CD4-positive, alpha-beta T cell treated with Interferon alpha-2 for 1 hour (primary cell): Measurements from ENCODE around the gene MRFAP1.
"Not testable (repeated sequence)": the region's sequence is repeated elsewhere in the genome, so short reads cannot be mapped to it uniquely, and the experiment has no call there.

Experiments used
- DNase-seq, 2 donors: peaks; one replicate each; pipeline ENCODE4 v3.0.0-alpha.2; 2020 to 2022

Gene MRFAP1

DNA sequence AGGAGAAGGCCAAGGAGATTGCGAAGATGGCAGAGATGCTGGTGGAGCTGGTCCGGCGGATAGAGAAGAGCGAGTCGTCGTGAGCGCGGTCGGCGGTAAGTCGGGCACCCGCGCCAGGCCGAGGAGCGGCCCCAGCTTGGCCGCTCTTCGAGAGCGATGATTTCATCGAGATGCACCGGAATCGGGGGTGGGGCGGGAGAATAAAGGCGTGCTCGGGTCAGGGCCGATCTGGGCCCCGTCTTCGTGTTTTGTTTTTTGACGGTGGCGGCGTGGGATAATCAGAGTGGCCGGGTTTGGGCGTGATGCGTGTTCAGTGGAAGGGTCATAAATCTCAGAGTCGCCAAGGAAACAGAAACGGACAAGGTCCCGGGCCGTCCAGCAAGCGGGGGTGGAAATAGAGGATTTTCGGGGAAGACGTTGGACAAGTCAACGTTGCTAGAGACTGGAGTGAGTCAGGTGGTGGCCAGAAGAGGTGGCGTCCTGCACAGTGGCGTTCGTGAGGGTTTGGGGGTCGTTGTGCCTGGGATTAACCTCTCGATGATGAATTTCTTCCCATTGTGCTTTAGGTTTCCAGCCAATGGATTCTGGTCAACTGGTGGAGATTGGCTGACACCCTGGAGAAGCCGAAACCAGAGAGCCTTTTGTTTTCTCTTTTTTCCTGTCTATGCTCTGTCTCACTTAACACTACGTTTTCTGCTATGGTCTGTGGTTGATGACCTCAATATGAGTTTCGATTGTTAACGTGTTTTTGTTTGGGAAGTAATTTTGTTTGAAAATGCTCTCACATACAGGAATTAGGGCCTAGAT, 882 bp downstream of the MRFAP1 start:
- DNase-seq, result peak; percentile 53 to 79

- DNase-seq, result peak in 1 of 2 donors; percentile 22
These were observed 1.5 kb downstream of the MRFAP1 start for GRCh38 chr4:6641971-6642320.

DNA sequence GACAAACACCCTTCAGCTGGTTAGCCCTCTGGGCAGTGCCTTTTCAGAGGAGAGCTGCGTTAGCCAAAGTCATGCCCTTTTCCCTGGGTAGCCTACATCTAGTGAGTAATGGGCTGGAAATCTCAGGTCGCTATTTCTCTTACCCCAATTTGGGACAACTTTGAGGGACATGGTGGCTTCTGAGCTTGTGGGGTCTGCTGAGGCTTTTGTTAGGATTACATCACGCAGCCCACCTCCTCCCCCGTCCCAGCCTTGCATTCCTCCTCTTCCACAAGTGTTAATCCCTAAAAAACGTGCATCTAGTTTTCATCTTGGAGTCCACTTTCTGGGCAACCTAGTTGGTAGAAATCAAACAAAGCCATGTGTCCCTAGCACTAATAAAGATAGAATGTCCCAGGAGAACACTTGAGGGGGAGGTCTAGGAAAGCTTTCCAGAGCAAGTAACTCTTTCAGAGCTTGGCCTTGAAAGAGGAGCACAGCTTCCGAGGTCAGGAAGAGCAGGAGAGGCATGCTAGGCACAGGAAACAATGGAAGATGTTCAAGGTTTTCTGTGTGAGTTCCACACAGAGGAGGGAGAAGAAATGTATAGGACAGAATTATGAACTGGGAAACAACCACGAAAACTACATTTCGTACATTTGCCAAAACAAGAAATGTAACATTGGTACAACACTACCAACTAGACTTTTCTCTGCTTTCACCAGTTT, 2.8 kb downstream of the MRFAP1 start:
- no peak for DNase-seq

- no peak for DNase-seq
These were observed 4.5 kb downstream of the MRFAP1 start for GRCh38 chr4:6644792-6645530.

DNA sequence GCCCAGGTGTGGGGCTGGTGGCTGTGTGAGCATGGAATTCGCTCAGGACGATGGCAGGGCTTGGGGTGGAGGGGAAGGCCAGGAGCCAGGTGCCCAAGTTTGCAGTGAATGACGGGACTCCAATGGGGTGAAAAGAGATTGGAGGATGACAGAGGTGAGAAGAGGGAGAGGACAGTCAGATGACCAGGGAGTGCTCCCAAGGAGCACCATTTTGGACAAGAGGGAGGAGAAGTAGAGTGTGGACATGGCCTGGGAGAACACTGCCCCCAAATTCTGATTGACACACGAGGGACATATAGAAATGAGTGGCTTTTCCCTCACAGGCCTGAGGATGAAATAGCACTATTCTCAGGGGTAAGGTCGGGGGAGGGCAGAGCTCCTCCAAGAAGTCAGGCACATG, 6.7 kb downstream of the MRFAP1 start:
- DNase-seq, result no peak

DNA sequence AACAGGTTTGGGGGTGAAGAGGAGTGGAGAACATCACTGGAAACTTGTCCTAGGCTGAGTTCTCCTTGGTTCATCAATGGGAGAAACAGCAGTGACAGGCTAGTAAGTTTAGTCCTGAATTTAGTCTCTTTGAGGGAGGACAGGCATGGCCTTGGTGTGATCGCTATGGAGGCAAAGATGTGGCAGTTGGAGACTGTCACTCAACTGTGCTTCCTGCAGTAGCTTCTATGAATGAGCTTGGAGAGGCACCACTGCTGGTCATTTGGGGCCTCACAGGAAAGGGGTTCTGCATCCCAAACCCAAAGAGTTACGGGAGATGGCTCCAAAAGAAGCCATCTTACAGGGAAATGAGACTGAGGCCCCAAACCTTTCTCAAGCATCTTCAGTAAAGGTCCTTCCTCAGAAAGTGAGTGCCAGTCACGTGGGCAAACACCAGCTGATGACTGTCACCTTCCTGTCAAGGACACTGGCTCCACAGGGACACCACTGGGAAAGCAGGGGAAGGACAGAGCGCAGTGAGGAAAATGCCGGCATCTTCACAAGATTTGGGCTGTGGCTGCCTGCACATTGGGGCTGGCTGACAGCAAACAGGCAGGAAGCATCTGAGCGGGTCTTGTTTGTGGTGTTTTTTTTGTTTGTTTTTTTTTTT, 7.2 kb downstream of the MRFAP1 start:
- DNase-seq, result no peak

DNA sequence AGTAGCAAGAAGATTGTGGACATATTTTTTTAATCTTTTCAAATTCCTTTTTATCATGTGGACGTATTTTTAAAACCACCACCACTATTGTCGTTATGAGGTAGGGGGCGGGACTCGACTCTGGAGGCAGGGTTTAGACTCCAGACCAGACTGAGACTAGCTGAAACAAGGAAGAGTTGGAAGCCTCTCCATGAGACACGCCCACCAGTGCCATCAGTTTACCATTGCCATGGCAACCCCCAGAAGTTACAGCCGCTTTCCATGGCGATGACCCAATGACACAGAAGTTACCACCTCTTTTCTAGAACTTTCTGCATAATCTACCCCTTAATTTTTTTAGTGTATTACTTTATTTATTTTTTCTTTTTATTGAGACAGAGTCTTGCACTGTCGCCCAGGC, 8.7 kb downstream of the MRFAP1 start:
- no peak for DNase-seq

DNA sequence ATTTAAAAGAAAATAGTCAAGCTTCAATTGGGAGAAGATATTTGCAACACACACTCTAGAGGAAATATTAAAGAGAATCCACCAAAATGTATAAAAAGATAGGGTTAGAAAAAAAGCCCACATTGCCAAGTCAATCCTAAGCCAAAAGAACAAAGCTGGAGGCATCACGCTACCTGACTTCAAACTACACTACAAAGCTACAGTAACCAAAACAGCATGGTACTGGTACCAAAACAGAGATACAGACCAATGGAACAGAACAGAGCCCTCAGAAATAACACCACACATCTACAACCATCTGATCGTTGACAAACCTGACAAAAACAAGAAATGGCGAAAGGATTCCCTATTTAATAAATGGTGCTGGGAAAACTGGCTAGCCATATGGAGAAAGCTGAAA, 13.7 kb downstream of the MRFAP1 start:
- not testable (repeated sequence) for DNase-seq

GRCh38 chr4:6655291-6655690, 14.8 kb downstream of the MRFAP1 start:
- not testable (repeated sequence) for DNase-seq

GRCh38 chr4:6655924-6656323, 15.4 kb downstream of the MRFAP1 start:
- DNase-seq, result no peak

DNA sequence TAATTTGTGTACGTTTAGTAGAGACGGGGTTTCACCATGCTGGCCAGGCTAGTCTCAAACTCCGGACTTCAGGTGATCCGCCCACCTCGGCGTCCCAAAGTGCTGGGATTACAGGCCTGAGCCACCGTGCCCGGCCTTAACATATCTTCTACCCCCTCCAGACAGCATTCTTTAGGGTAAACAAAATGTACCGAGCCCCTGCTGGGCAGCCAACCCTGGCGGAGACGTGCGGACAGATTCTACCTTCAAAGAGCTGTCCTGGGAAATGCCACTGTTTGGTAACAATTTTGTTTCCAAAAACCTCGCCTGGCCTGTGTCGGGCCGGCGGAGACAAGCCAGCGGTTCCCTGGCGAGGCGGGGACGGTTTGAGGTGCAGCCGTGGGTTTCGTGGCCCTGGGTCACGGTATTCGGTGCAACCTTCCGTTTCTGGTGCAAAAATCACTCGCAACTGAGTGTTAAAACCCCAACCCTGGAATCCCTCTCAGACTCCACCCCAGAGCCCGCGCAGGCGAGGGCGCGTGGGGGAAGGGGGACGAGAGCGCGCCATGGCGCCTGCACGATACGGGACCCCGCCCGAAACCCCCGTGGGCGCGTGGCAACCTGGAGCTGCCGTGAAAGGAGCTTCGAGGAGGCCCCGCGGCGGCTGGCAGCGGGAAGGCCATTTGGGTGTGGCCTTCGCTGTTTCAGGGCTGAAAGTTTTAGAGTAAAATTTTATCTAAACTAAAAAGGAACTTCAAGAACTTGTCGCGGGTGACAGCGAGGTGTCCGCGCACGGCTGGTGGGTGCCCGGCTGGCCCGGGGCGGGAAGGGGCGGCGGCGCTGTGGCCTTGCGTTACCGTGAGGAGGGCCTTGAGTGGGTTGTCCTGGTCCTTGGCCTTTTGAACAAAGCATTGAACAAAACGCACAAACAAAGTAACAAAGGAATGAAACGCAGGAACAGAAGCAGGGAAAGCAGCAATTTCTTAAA, 17.0 kb downstream of the MRFAP1 start:
- DNase-seq, result no peak

GRCh38 chr4:6658209-6658595, 17.7 kb downstream of the MRFAP1 start:
- no peak for DNase-seq

- DNase-seq, result peak; percentile 43 to 70
These were observed 18.2 kb downstream of the MRFAP1 start for GRCh38 chr4:6658597-6659075.

- no peak for DNase-seq
These were observed 19.4 kb downstream of the MRFAP1 start for GRCh38 chr4:6659897-6660296.

DNA sequence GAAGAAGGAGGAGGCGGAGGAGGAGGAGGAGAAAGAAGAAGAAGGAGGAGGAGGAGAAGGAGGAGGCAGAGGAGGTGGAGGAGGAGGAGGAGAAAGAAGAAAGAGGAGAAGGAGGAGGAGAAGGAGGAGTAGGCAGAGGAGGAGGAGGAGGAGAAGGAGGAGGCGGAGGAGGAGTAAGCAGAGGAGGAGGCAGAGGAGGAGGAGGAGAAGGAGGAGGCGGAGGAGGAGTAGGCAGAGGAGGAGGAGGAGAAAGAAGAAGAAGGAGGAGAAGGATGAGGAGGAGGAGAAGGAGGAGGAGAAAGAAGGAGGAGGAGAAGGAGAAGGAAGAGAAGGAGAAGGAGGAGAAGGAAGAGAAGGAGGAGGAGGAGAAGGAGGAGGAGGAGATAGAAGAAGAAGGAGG, 19.9 kb downstream of the MRFAP1 start:
- DNase-seq, result no peak

GRCh38 chr4:6662591-6662990, 22.1 kb downstream of the MRFAP1 start:
- no peak for DNase-seq

- DNase-seq, result no peak
These were observed 23.3 kb downstream of the MRFAP1 start for GRCh38 chr4:6663596-6664393.

DNA sequence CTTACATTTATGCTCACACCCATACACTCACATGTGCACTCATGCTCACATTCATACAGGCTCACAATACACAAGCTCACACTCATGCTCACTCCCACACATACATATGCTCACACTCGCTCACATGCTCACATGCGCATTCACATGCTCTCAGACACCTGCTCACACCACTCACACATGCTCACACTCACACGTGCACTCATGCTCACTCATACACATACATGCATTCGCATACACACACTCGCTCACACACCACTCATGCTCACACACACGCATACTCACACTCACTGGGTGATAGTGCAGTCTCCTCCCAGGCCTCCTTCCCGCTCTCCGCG, 24.8 kb downstream of the MRFAP1 start:
- no peak for DNase-seq

DNA sequence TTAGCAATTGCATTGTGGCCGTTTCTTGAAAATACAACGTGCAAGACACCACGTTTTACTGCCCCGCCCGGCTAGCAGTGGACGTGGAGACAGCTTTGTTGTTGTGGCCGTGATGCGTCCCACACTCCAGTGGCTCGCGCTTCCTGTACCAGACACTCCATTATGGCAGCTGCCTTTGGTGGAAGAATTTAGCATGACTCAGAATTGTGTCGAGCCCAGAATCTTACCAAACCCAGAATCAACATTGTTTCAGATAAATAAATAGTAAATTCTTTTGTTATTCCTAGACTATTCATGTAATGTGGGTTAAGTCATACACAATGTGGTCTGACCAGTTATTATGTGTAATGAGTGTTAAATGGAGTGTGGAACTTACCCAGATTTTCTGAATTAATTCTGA, 27.9 kb downstream of the MRFAP1 start:
- DNase-seq, result no peak

GRCh38 chr4:6671648-6672047, 31.2 kb downstream of the MRFAP1 start:
- DNase-seq, result no peak

DNA sequence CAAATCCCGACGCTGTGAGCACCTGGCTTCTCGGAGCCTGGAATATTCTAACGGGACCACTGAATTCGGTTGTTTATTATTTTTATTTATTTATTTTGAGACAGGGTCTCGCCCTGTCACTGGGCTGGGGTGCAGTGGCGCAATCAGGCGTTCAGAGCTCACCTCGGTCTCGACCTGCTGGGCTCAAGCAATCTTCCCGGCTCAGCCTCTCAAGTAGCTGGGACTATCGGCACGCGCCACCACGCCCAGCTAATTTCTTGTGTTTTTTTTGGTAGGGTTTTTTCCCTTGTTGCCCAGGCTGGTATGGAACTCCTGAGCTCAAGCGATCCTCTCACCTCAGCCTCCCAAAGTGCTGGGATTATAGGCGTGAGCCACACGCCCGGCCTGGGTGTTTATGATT, 31.6 kb downstream of the MRFAP1 start:
- DNase-seq, result no peak
